Stimulated activated naive CD8-positive, alpha-beta T cell treated with anti-CD3 and anti-CD28 coated beads, Interleukin-15, amount 100 ng/mL, for 72 hours (primary cell): ENCODE results near the gene HIPK2.
A peak's percentile ranks its signal among the peaks of the same experiment; 100 is the strongest.

Experiments used
- ATAC-seq: fragments of 150-1000 bp; cut with Tn5 transposase; 2 replicates; pipeline ENCODE4 v1.10.0; 2021; ENCODE audit warnings: mild to moderate bottlenecking, moderate library complexity
- DNase-seq, 2 donors: peaks; one replicate each; pipeline ENCODE4 v3.0.0; 2021 to 2022
- H3K27ac Mint-ChIP-seq, 2 donors: one replicate each; pipeline ENCODE4 v1.8.0; 2022; ENCODE audit warnings: mild to moderate bottlenecking in 2 of 2, mixed read lengths in 2 of 2, moderate library complexity in 2 of 2
- H3K27me3 Mint-ChIP-seq: one replicate; pipeline ENCODE4 v1.8.0; 2022; ENCODE audit warnings: mixed read lengths
- H3K4me1 Mint-ChIP-seq: one replicate; pipeline ENCODE4 v1.8.0; 2022; ENCODE audit warnings: mild to moderate bottlenecking, mixed read lengths
- H3K4me3 Mint-ChIP-seq, 2 donors: one replicate each; pipeline ENCODE4 v1.8.0; 2022; ENCODE audit warnings: mild to moderate bottlenecking in 2 of 2, mixed read lengths in 2 of 2, moderate library complexity in 1 of 2
- H3K9me3 Mint-ChIP-seq, 2 donors: one replicate each; pipeline ENCODE4 v1.8.0; 2022; ENCODE audit warnings: mixed read lengths in 2 of 2

HIPK2 gene

DNA sequence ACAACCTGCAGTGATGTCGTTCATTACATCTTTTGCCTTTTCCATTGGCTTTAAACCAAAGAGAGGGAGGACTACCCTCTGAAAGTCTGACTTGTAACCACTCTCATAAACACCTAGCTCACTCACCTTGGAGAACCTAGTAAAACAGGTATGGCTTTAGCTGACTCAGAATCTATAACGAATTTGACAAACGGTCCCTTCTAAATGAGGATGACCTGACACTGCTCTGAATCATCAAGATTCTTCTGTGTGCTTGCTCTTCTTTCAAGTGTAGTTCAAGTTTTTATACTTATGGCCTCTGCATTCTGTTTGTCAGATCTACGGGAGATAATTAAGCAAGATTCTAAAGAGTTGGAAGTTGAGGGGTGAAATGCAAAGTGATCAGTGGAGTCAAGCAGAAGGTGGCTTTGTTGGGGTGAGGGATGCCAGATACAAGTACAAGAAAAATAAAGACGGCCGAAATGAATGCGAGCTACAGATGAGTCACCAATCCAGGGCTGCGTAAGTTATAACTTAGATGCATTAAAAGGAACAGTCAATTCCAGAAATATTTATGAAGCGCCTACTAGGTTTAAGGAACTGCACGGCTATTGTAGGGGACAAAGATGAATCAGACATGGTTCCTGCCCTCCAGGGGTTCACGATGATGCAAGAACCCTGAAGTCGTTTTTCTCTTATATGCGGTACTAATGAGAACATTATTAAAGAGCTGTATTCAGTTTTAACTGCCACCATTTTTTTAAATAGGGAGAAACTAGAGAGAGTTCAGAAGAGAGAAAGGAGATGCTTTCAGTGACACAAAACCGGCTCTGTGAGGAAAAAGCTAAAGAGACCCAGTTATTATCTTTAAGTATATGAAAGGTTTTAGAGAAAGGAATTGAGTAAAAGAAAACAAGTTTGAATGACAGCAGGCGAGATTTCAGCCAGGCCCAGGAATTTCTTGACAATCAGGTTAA is 6.5 kb downstream of the HIPK2 start:
- Mint-ChIP-seq H3K4me3 (no peak overlapping the region), H3K9me3 (no peaks in the 10 kb centered on the region), H3K27ac (peak overlapping the region in 1 of 2 donors; percentile 6), H3K4me1 (peaks cover 91% of the 10 kb centered on the region), H3K27me3 (no peaks in the 10 kb centered on the region)
- no peak for DNase-seq
- no peak for ATAC-seq

DNA sequence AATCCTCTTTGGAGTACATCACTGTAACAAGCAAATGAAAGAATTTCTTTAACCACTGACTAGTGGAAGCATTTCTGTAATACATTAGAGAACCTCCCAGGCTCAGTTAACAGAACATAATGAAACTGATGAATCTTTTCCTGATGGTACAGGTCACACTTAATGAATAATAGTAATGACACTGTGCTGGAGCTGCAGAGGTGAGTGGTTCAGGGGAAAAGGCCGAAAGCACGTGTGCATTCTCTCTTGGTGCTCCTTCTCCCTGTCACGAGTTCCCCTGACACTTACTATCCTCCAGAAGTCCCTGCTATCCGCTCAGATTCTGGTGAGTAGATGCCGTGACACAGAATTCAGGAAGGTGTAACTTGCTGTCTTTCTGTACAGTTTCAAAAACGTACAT is 8.0 kb downstream of the HIPK2 start:
- Mint-ChIP-seq H3K27me3 (no peaks in the 10 kb centered on the region), H3K4me3 (peak overlapping the region in 1 of 2 donors; percentile 50), H3K4me1 (peaks cover 84% of the 10 kb centered on the region), H3K27ac (peak overlapping the region in 1 of 2 donors; percentile 85), H3K9me3 (no peaks in the 10 kb centered on the region)
- ATAC-seq (no peak), DNase-seq (no peak)

DNA sequence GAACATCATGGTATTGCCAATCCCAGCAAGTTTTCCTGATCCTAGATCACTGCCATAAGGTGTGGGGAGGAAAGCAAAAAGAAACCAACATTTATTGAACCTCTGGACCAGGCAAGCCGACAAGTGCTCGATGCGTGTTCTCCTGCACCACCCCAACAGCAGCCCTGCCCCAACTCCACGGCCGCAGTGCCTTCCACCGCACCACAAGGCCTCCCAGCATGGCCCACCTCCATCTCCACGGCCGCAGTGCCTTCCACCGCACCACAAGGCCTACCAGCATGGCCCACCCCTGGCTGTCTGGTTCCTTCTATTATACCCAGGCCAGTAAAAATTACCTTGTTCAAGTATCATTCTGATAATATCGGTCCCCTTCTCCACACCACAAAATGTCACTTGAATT is 8.7 kb downstream of the HIPK2 start:
- H3K4me3 Mint-ChIP-seq = peak overlapping the region; percentile 50 to 64
- H3K27ac Mint-ChIP-seq = peak overlapping the region; percentile 97 to 99
- ATAC-seq (no peak), DNase-seq (no peak)
- H3K27me3 Mint-ChIP-seq = no peaks in the 10 kb centered on the region
- H3K9me3 Mint-ChIP-seq = no peaks in the 10 kb centered on the region
- H3K4me1 Mint-ChIP-seq = peaks cover 82% of the 10 kb centered on the region

DNA sequence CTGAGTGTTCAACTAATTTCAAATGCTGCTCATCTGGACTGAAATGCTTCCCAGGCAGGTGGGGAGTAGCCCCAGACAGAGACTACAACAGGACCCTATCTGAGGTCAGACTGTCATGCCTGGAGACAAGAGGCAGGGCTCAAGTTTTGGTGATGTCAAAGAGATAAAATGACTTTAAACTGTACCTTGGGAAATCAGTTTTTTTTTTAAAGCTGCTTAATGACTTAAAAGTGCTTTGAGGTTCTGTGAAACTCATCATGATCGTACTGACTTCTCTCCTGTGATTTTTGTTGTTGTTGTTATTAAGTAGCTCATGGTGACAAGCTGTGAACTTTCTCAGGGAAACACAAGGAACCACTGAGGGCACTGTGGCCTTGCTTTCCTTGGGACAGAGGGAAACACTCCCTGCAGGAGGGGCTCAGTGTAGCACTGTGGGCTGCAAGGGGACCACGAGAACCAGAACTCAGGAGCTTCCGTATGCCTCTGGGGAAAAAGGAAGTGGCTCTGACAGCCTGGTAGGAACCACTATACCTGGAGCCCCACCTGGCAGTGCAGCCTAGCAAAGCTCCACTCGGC is 9.5 kb downstream of the HIPK2 start:
- ATAC-seq (peak; percentile 4), DNase-seq (no peak)
- H3K4me3 Mint-ChIP-seq = peak overlapping the region; percentile 79 to 83
- H3K4me1 Mint-ChIP-seq = peaks cover 80% of the 10 kb centered on the region
- H3K27me3 Mint-ChIP-seq = no peaks in the 10 kb centered on the region
- no peaks in the 10 kb centered on the region for H3K9me3 Mint-ChIP-seq
- H3K27ac Mint-ChIP-seq = peak overlapping the region; percentile 97 to 99

DNA sequence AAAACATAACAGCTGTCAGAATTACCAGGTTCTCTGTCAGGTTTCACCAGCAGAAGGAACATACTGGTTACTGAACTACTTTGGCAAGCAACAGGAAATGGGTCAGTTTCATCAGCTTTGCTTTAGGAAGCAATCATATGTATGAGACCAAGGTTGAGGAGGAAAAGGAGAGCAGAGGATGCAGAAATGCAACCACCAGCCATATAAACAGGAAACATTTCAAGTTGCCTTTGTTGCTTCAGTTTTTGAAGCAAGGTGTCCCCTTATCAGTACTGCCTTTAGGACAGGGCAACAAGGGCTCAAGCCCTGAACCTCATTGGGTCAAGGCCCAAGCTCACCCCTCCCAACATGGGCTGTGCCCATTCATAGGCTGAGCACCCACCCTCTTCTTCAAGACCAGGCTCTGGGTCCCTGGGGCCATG is 10.2 kb downstream of the HIPK2 start:
- H3K4me3 Mint-ChIP-seq = peak overlapping the region; percentile 79 to 83

DNA sequence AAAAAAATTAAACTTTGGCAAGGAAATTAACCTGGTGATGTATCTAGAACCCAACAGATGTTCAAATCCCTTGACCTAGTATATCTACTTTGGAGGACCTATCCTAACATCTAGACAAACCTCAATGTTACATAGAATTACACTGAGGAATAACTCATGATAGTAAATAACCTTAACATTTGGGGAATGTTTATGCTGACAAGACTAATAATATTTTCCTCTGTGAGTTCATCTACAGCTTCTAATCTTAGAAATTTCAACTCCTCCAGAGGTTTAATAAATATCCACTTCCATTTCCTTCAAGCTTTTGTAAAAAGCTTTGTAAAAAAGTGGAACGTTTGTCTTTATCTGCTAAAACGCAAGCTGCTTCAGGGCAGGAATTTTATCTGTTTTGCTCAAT is 12.7 kb downstream of the HIPK2 start:
- DNase-seq = no peak
- Mint-ChIP-seq H3K9me3 (no peaks in the 10 kb centered on the region), H3K27ac (no peak overlapping the region), H3K27me3 (no peaks in the 10 kb centered on the region), H3K4me3 (no peak overlapping the region), H3K4me1 (peaks cover 75% of the 10 kb centered on the region)
- ATAC-seq = no peak

More for the DNA sequence above, 10.2 kb downstream of the HIPK2 start:
- Mint-ChIP-seq H3K27ac (peak overlapping the region; percentile 97 to 99), H3K4me1 (peaks cover 79% of the 10 kb centered on the region), H3K27me3 (no peaks in the 10 kb centered on the region), H3K9me3 (no peaks in the 10 kb centered on the region)
- ATAC-seq = peak; percentile 94
- DNase-seq = peak; percentile 24 to 48

DNA sequence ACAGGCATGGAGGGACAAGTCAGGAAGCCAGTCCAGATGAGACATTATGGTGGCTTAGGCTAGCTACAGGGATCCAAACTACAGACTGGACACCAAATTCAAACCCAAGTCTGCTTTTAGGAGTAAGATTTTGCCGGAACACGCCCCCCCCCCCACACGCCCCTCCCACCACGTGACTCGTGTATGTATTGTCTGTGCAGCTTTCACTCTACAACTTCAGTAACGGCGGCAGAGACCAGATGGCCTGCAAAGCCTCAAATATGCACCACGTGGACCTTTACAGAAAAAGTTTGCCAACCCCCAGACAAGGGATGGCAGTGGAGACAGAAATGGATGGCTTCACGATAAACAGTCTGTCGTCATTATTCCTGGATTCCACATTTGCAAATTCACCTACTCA is 14.5 kb downstream of the HIPK2 start:
- H3K4me3 Mint-ChIP-seq = no peak overlapping the region
- H3K4me1 Mint-ChIP-seq = peaks cover 71% of the 10 kb centered on the region
- H3K27ac Mint-ChIP-seq = no peak overlapping the region
- ATAC-seq (no peak), DNase-seq (no peak)
- no peaks in the 10 kb centered on the region for H3K27me3 Mint-ChIP-seq
- no peaks in the 10 kb centered on the region for H3K9me3 Mint-ChIP-seq

DNA sequence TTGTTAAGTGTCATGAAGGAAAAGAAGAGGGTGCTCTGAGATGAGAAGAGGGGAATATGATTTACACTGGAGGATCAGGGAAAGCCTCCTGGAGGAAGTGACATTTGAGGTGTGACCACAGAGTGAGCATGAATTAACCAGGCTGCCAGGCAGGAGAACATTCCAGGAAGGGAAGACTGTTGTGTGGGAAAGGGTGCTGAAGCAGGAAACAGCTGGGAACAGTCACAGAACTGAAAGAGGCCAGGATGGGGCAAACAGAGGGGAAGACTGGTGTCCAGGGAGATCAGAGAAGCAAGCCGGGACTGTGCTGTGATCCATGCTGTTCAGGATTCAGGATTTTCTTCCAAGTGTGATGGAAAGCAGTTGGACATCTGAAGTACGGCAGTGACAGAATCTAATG is 14.9 kb downstream of the HIPK2 start:
- Mint-ChIP-seq H3K9me3 (no peaks in the 10 kb centered on the region), H3K4me1 (peaks cover 67% of the 10 kb centered on the region), H3K4me3 (no peak overlapping the region), H3K27ac (no peak overlapping the region), H3K27me3 (no peaks in the 10 kb centered on the region)
- ATAC-seq (no peak), DNase-seq (no peak)

DNA sequence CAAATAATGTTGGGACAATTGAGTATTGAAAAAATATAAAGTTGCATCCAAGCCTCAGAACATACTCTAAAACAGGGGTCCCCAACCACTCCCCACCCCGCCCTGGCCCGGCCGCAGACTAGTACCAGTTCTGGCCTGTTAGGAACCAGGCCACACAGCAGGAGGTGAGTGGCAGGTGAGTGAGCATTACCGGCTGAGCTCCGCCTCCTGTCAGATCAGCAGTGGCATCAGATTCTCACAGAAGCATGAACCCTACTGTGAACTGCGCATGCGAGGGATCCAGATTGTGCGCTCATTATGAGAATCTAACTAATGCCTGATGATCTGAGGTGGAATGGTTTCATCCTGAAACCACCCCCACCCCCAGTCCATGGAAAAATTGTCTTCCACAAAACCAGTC is 19.4 kb downstream of the HIPK2 start:
- ATAC-seq (no peak), DNase-seq (no peak)
- Mint-ChIP-seq H3K4me3 (no peak overlapping the region), H3K27me3 (no peaks in the 10 kb centered on the region), H3K27ac (no peak overlapping the region), H3K9me3 (no peaks in the 10 kb centered on the region), H3K4me1 (peaks cover 54% of the 10 kb centered on the region)

DNA sequence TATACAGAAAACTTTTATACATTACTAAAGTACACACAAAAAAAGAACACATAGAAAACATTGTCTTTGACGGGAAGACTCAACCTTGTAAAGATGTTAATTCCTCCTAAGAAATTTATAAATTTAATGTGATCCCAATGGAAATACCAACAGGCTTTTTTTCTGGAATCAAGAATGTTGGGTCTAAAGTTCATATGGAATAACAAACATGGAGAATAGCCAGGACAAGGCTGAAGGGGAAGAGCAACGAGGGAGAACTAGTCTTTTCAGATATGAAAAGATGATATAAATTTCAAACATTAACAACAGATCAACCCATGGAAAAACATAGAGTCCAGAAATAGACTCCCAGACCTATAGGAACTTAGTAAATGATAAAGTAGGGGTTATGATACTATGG is 19.8 kb downstream of the HIPK2 start:
- H3K27ac Mint-ChIP-seq = no peak overlapping the region
- DNase-seq (no peak), ATAC-seq (no peak)
- peaks cover 55% of the 10 kb centered on the region for H3K4me1 Mint-ChIP-seq
- no peaks in the 10 kb centered on the region for H3K9me3 Mint-ChIP-seq
- H3K27me3 Mint-ChIP-seq = no peaks in the 10 kb centered on the region
- no peak overlapping the region for H3K4me3 Mint-ChIP-seq

DNA sequence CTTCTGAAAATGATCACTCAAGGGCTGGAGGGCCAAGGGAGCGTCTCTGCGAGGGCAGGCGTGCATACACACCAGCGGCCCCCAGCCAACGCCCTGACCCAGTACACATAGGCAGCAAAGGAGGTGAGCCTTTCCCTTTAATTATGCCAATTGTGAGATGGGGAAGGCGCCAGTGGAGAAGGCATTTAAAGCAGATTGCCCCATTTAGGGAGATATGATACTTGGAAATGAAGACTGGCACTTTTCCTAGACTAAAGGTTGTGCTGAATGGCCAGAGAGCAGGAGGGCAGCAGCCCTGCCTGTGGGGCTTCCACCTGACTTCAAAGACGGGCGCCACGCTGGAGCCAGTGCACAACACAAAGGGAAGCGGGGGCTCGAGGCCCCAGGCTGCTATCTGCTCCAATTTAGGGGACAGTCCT is 24.1 kb downstream of the HIPK2 start:
- no peak overlapping the region for H3K4me3 Mint-ChIP-seq
- no peak overlapping the region for H3K27ac Mint-ChIP-seq
- H3K27me3 Mint-ChIP-seq = no peaks in the 10 kb centered on the region
- H3K4me1 Mint-ChIP-seq = peaks cover 56% of the 10 kb centered on the region
- no peak for ATAC-seq
- H3K9me3 Mint-ChIP-seq = no peaks in the 10 kb centered on the region
- no peak for DNase-seq

DNA sequence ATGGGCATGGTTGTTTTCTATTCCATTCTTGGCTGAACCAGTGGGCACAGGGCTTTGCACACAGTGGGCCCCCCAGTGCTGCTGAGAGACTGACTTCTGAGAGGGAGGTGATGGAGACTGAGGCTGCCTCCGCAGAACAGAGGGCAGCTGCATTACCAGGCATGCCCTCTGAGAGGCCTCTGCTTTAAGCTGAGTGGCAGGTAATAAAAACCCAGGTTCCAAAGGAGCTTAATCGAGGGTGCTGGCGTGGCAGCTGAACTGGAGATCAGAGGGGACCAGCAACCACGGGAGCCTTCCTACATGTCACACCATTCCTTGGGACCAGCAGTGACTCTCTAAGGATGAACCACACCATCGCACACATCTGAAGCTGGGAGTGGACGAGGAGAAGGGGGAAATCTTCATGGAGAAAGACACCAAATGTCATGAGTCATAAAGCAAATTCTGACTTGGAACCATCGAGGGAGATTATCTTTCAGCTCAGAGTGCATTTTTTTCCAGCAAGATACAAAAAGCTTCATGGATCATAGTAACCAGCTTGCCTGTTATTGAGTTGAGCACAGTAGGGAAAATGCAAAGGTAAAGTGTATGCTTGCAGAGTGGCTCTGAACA is 24.6 kb downstream of the HIPK2 start:
- DNase-seq (no peak), ATAC-seq (peak; percentile 69)
- no peak overlapping the region for H3K4me3 Mint-ChIP-seq
- no peaks in the 10 kb centered on the region for H3K9me3 Mint-ChIP-seq
- H3K27ac Mint-ChIP-seq = peak overlapping the region in 1 of 2 donors; percentile 2
- H3K4me1 Mint-ChIP-seq = peaks cover 57% of the 10 kb centered on the region
- no peaks in the 10 kb centered on the region for H3K27me3 Mint-ChIP-seq

DNA sequence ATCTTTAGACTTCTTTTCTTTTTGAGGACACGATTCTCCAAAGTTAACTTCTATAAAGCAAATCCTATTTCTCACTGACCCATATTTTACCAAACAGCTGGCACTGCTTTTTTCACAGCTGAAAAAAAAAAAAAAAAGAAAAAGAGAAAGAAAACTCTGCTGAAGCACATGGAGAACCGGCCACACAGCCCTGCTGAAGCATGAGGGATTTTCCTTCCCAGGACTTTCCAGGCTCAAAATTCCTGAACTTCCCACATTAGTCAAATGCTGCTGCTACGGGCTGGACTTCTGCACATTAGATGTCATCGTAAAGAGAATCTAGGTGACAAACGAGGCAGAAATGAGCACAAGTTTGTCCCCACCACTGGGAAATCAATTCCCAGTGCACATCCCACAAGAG is 25.2 kb downstream of the HIPK2 start:
- no peak overlapping the region for H3K4me3 Mint-ChIP-seq
- no peaks in the 10 kb centered on the region for H3K9me3 Mint-ChIP-seq
- H3K27ac Mint-ChIP-seq = no peak overlapping the region
- no peaks in the 10 kb centered on the region for H3K27me3 Mint-ChIP-seq
- DNase-seq (no peak), ATAC-seq (no peak)
- H3K4me1 Mint-ChIP-seq = peaks cover 60% of the 10 kb centered on the region

DNA sequence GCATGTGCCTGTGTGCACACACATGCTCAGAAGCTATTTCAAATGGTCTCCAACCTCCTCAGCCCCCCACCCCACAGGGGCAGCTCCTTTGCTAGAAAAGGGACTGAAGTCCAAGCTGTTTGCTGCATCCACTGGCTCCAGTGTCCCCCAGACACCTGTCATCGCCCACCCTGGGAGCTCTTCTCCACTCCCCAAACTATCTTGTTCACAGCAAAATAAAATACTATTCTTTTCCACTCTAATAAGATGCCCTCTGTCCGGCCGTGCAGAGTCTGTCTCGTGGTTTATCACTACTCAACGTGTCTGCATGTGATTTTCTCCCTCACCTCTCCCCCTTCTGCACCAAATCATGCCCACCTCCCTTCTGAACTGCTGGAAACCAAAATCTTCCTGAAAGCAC is 25.6 kb downstream of the HIPK2 start:
- H3K27me3 Mint-ChIP-seq = no peaks in the 10 kb centered on the region
- no peak for DNase-seq
- peak overlapping the region in 1 of 2 donors; percentile 54 for H3K27ac Mint-ChIP-seq
- no peak for ATAC-seq
- H3K4me3 Mint-ChIP-seq = no peak overlapping the region
- peaks cover 60% of the 10 kb centered on the region for H3K4me1 Mint-ChIP-seq
- no peaks in the 10 kb centered on the region for H3K9me3 Mint-ChIP-seq

DNA sequence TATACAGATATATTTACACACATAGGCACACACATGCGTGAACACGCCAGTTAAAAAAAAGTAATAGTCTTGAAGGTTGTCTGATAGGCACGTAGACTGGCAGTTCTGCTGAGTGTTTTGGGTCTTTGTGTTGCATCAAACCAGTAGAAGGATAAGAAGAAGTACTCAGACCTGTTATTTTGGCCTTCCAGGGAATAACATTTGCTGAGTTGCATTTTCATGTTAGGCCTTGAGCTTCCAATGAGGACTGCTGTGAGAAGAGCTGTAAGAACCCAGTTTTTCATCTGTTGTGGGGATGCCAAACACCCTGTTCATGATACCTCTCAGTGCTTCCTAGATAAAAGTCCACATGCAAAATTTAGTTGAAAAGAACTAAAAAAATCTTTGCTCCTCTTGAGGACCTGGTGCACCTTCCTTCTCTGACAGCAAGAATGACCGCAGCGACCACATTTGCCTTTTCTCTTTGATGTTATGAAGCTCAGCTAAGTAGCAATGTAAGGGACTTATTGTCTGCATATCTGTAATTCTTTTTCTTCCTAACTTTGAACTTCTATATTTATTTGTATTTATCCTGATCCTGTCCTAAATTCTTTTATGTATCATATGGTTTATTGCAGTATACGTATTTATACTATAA is 27.2 kb downstream of the HIPK2 start:
- H3K27me3 Mint-ChIP-seq = no peaks in the 10 kb centered on the region
- ATAC-seq = no peak
- peaks cover 54% of the 10 kb centered on the region for H3K4me1 Mint-ChIP-seq
- H3K4me3 Mint-ChIP-seq = no peak overlapping the region
- no peak for DNase-seq
- H3K27ac Mint-ChIP-seq = no peak overlapping the region
- no peaks in the 10 kb centered on the region for H3K9me3 Mint-ChIP-seq

DNA sequence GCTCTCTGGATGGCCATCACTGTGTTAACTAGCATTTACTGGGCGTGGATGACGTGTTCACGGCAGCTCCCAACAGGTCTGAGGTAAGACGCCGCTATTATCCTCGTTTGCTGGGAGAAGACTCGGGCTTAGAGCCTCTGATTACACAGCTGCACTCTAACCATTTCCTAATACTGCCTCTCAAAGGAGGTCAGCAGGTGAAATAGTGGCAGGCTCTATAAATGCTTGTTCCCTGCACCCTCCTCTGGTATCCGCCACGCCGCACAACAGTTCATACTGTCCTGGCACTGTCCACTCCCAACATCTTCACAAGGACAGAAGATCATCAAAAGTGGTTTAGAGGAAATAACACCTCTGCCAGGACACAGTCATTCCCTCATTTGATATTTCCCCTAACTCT is 28.3 kb downstream of the HIPK2 start:
- no peak overlapping the region for H3K27ac Mint-ChIP-seq
- peaks cover 45% of the 10 kb centered on the region for H3K4me1 Mint-ChIP-seq

More for the DNA sequence above, 28.3 kb downstream of the HIPK2 start:
- no peak overlapping the region for H3K4me3 Mint-ChIP-seq
- DNase-seq (no peak), ATAC-seq (no peak)
- H3K27me3 Mint-ChIP-seq = no peaks in the 10 kb centered on the region
- H3K9me3 Mint-ChIP-seq = no peaks in the 10 kb centered on the region
